GM18517 (cell line): ENCODE data around the gene KCNK15.

Experiments
- ATAC-seq: cut with Tn5 transposase; IDR thresholded peaks from one replicate; pipeline ENCODE4 v1.9.1; 2021; ENCODE audit warnings: mild to moderate bottlenecking, moderate library complexity; ENCODE audit not compliant: unreplicated experiment

KCNK15 gene

GRCh38 chr20:44715499-44716308, 30.0 kb upstream of the KCNK15 start:
- no peak for ATAC-seq

GRCh38 chr20:44716309-44717106, 29.2 kb upstream of the KCNK15 start:
- ATAC-seq = no peak

GRCh38 chr20:44717986-44718385, 27.7 kb upstream of the KCNK15 start:
- ATAC-seq = no peak

- ATAC-seq = no peak
These were observed 25.8 kb upstream of the KCNK15 start for GRCh38 chr20:44719841-44720240.

- no peak for ATAC-seq
These were observed 25.1 kb upstream of the KCNK15 start for GRCh38 chr20:44720621-44720996.

- no peak for ATAC-seq
These were observed 24.5 kb upstream of the KCNK15 start for GRCh38 chr20:44720997-44721784.

GRCh38 chr20:44721785-44722054, 23.9 kb upstream of the KCNK15 start:
- no peak for ATAC-seq

- no peak for ATAC-seq
These were observed 22.7 kb upstream of the KCNK15 start for GRCh38 chr20:44722990-44723389.

- ATAC-seq = no peak
These were observed 22.3 kb upstream of the KCNK15 start for GRCh38 chr20:44723391-44723790.

- no peak for ATAC-seq
These were observed 21.8 kb upstream of the KCNK15 start for GRCh38 chr20:44723798-44724362.

- no peak for ATAC-seq
These were observed 21.1 kb upstream of the KCNK15 start for GRCh38 chr20:44724423-44725091.

GRCh38 chr20:44725837-44726236, 19.8 kb upstream of the KCNK15 start:
- no peak for ATAC-seq

GRCh38 chr20:44727039-44727438, 18.6 kb upstream of the KCNK15 start:
- no peak for ATAC-seq

- no peak for ATAC-seq
These were observed 18.0 kb upstream of the KCNK15 start for GRCh38 chr20:44727651-44728050.

- ATAC-seq = no peak
These were observed 16.7 kb upstream of the KCNK15 start for GRCh38 chr20:44728801-44729443.

- no peak for ATAC-seq
These were observed 15.2 kb upstream of the KCNK15 start for GRCh38 chr20:44730441-44730840.

- ATAC-seq = no peak
These were observed 14.0 kb upstream of the KCNK15 start for GRCh38 chr20:44731657-44732056.

GRCh38 chr20:44732327-44732726, 13.3 kb upstream of the KCNK15 start:
- ATAC-seq = no peak

- no peak for ATAC-seq
These were observed 12.2 kb upstream of the KCNK15 start for GRCh38 chr20:44733341-44734069.

GRCh38 chr20:44734938-44735337, 10.7 kb upstream of the KCNK15 start:
- no peak for ATAC-seq
